HL-60 (cell line): ENCODE measurements around the gene SLC39A3.

Experiments
- CTCF ChIP-seq: IDR thresholded peaks from one replicate; pipeline ENCODE4 v1.5.1; 2011; ENCODE audit warnings: low read length, control low read depth, inconsistent platforms; ENCODE audit not compliant: insufficient read depth
- GABPA ChIP-seq: IDR thresholded peaks from 2 replicates; pipeline ENCODE4 v1.6.1; 2012; ENCODE audit warnings: low read depth
- POLR2AphosphoS5 ChIP-seq: IDR thresholded peaks from 2 replicates; pipeline ENCODE4 v1.6.1; 2012; ENCODE audit warnings: low read depth
- SPI1 ChIP-seq: IDR thresholded peaks from 2 replicates; pipeline ENCODE4 v1.6.1; 2012; ENCODE audit warnings: low read depth, mild to moderate bottlenecking, borderline replicate concordance
- TF ChIP-seq, protein P1 (sequence below): IDR thresholded peaks from 2 replicates; pipeline ENCODE4 v1.6.1; 2012; ENCODE audit warnings: low read depth; ENCODE audit not compliant: insufficient replicate concordance

DNA sequence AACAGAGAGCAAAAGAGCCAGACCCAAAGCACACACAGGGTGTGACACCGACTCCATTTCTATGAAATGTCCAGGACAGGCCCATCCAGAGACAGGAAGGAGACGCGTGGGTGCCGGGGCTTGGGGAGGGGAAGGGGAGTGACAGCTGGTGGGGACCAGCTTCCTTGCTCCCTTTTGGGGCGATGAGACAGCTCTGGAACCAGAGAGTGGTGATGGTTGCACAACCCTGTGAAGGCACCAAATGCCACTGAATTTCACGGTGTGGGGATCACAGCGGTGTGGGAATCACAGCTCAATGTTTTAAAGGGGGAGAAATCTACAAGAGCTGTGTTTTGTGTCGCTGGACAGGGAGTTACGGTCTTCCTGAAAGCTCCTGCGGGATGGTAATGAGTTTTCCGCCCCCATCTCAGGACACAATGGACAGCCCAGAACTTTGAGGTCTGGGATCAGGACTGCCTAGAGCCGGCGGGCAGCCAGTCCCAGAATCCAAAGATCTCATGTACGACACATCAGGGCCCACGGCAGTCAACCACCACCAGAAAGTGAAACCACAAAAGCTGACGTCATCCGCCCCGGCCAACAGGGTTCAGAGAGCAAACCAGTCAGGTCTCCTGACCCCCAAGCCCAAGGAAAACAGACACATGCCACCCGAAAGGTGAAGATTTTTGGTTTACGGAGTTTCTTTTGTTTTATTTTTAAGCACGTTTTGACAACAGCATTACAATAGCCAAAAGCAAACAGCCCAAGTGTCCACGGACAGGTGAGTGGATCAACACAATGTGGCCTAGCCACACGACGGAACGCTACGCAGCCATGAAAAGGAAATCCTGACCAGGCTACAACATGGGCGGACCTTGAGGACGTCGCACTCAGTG lies 36.0 kb upstream of the SLC39A3 start:
- TF ChIP-seq POLR2AphosphoS5 (no peak), CTCF (no peak), GABPA (no peak), SPI1 (no peak)
- TF ChIP-seq, protein P1, sequence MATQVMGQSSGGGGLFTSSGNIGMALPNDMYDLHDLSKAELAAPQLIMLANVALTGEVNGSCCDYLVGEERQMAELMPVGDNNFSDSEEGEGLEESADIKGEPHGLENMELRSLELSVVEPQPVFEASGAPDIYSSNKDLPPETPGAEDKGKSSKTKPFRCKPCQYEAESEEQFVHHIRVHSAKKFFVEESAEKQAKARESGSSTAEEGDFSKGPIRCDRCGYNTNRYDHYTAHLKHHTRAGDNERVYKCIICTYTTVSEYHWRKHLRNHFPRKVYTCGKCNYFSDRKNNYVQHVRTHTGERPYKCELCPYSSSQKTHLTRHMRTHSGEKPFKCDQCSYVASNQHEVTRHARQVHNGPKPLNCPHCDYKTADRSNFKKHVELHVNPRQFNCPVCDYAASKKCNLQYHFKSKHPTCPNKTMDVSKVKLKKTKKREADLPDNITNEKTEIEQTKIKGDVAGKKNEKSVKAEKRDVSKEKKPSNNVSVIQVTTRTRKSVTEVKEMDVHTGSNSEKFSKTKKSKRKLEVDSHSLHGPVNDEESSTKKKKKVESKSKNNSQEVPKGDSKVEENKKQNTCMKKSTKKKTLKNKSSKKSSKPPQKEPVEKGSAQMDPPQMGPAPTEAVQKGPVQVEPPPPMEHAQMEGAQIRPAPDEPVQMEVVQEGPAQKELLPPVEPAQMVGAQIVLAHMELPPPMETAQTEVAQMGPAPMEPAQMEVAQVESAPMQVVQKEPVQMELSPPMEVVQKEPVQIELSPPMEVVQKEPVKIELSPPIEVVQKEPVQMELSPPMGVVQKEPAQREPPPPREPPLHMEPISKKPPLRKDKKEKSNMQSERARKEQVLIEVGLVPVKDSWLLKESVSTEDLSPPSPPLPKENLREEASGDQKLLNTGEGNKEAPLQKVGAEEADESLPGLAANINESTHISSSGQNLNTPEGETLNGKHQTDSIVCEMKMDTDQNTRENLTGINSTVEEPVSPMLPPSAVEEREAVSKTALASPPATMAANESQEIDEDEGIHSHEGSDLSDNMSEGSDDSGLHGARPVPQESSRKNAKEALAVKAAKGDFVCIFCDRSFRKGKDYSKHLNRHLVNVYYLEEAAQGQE = no peak
